GM23248 (cell line): ENCODE results near the gene TMEM163. TPM values are rescaled to one million over a fixed set of nuclear protein-coding genes. Genes with fewer than 3 reads are reported as not detected.
"Not testable (repeated sequence)": the region's sequence is repeated elsewhere in the genome, so short reads cannot be mapped to it uniquely, and the experiment has no call there.

Source experiments
- DNase-seq: peaks from one replicate; pipeline ENCODE4 v3.0.0-alpha.2; 2015
- H2AFZ ChIP-seq: fragments of 200-600 bp; sonication (generic); 2 replicates; pipeline ENCODE4 v1.6.1; 2016; ENCODE audit warnings: antibody characterized with exemption
- H3F3A ChIP-seq: fragments of 200-600 bp; sonication (generic); 2 replicates; pipeline ENCODE4 v1.6.1; 2016; ENCODE audit warnings: mild to moderate bottlenecking, antibody characterized with exemption, mixed run types; ENCODE audit not compliant: insufficient read depth
- H3K27ac ChIP-seq: fragments of 200-600 bp; sonication (generic); 2 replicates; pipeline ENCODE4 v1.5.1; 2016; ENCODE audit warnings: mild to moderate bottlenecking
- H3K27me3 ChIP-seq: fragments of 200-600 bp; sonication (generic); replicated peaks from 2 replicates; pipeline ENCODE4 v1.6.1; 2016; ENCODE audit warnings: mild to moderate bottlenecking; ENCODE audit not compliant: insufficient read depth
- H3K36me3 ChIP-seq: fragments of 200-600 bp; sonication (generic); 2 replicates; pipeline ENCODE4 v1.6.1; 2016; ENCODE audit warnings: low read depth, mild to moderate bottlenecking
- H3K4me1 ChIP-seq: fragments of 200-600 bp; sonication (generic); 2 replicates; pipeline ENCODE4 v1.6.1; 2016; ENCODE audit warnings: mild to moderate bottlenecking; ENCODE audit not compliant: insufficient read depth
- H3K4me2 ChIP-seq: fragments of 200-600 bp; sonication (generic); one replicate; pipeline ENCODE4 v1.6.1; 2016; ENCODE audit warnings: mild to moderate bottlenecking; ENCODE audit not compliant: unreplicated experiment
- H3K4me3 ChIP-seq: fragments of 200-600 bp; sonication (generic); 2 replicates; pipeline ENCODE4 v1.5.1; 2016; ENCODE audit warnings: mild to moderate bottlenecking
- H3K79me2 ChIP-seq: fragments of 200-600 bp; sonication (generic); 2 replicates; pipeline ENCODE4 v1.6.1; 2016; ENCODE audit warnings: mild to moderate bottlenecking; ENCODE audit not compliant: insufficient read depth
- H3K9ac ChIP-seq: fragments of 200-600 bp; sonication (generic); 2 replicates; pipeline ENCODE4 v1.6.1; 2016; ENCODE audit warnings: mild to moderate bottlenecking
- H3K9me2 ChIP-seq: fragments of 200-600 bp; sonication (generic); 2 replicates; pipeline ENCODE4 v1.6.1; 2016; ENCODE audit warnings: mixed run types, mild to moderate bottlenecking, moderate library complexity; ENCODE audit not compliant: insufficient read depth
- H3K9me3 ChIP-seq: fragments of 200-600 bp; sonication (generic); one replicate; pipeline ENCODE4 v1.6.1; 2017; ENCODE audit warnings: low read depth
- H4K20me1 ChIP-seq: fragments of 200-600 bp; sonication (generic); 2 replicates; pipeline ENCODE4 v1.6.0; 2016; ENCODE audit not compliant: insufficient read depth
- EZH2 ChIP-seq: fragments of 200-600 bp; sonication (generic); IDR thresholded peaks from 2 replicates; pipeline ENCODE4 v1.6.1; 2018; ENCODE audit warnings: antibody characterized with exemption, mild to moderate bottlenecking; ENCODE audit not compliant: insufficient read depth, poor library complexity, severe bottlenecking
- EZH2phosphoT487 ChIP-seq: fragments of 200-600 bp; sonication (generic); IDR thresholded peaks from 2 replicates; pipeline ENCODE4 v1.6.1; 2018; ENCODE audit warnings: antibody characterized with exemption, moderate library complexity, mild to moderate bottlenecking, low read depth; ENCODE audit not compliant: insufficient read depth
- WGBS, 2 experiments: methylation state at CpG; one replicate each; pipeline ENCODE4 v1.1.6; 2015 to 2017; ENCODE audit warnings: low lambda C conversion rate in 2 of 2, low coverage in 1 of 2; ENCODE audit errors: missing lambda C conversion rate in 2 of 2; 5-methylcytosine and 5-hydroxymethylcytosine counted together
- in situ Hi-C: fragments of 300-500 bp; cut with MboI; formaldehyde crosslinking; loops from 2 replicates; pipeline ENCODE4 v1.15.0; 2020
- polyA plus RNA-seq: library from polyadenylated mRNA; unstranded; fragments of >200 nt; fragmentation: Nextera tagmentation; extraction: Ambion mirVana; gene quantifications from 2 replicates; pipeline ENCODE4 v1.2.1, GENCODE V29; 2016
- total RNA-seq: library from RNA; depleted of rRNA; stranded (reverse); fragments of >200 nt; shearing (Covaris generic); gene quantifications from 2 replicates; pipeline ENCODE4 v1.2.3, GENCODE V29; 2014

TMEM163 gene
- total and polyA plus RNA-seq, 2 experiments from 2014 or later: not detected

- H3K79me2 ChIP-seq: no peaks in the 10 kb centered on the region
- H3K9me3 ChIP-seq: no peaks in the 10 kb centered on the region
- H3K4me3 ChIP-seq: no peak overlapping the region
- DNase-seq: no peak
- no peak overlapping the region for H3K27ac ChIP-seq
- 22 to 29% methylated on average over 4 of the region's 4 CpGs for WGBS, 2 experiments
- H3K27me3 ChIP-seq: peaks cover 3% of the 10 kb centered on the region; the same call in 1 of the 2 replicates
- no peaks in the 10 kb centered on the region for H3K4me1 ChIP-seq
- H3F3A ChIP-seq: no peaks in the 10 kb centered on the region
- H3K9me2 ChIP-seq: no peaks in the 10 kb centered on the region
- H4K20me1 ChIP-seq: no peaks in the 10 kb centered on the region
- H3K4me2 ChIP-seq: no peak overlapping the region
- no peak overlapping the region for H2AFZ ChIP-seq
- TF ChIP-seq EZH2: no peak
- TF ChIP-seq EZH2phosphoT487: no peak
- no peaks in the 10 kb centered on the region for H3K36me3 ChIP-seq
- no peak overlapping the region for H3K9ac ChIP-seq
- in situ Hi-C loops: no loop called here
These were observed 205.9 kb downstream of the TMEM163 start for GRCh38 chr2:134512734-134513464.

DNA sequence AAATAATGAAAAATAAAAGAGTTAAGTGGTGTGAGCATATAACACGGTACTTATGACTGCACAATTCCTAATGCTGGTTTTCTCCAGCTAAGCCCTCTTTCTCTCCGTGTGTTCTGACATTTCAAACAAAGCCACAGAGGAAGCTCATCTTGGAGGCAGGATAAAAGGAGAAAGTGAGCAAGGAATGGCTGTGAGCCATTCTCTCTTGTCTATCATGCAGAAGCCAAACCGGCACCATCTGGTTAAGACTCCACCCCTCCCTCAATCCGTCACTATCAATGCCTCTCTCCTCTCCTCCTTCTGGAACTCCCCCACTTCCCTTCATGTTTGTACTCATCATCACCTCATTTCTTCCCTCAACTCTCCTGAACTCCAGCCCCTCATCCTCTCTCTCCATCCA, 210.4 kb downstream of the TMEM163 start:
- H3K36me3 ChIP-seq: no peaks in the 10 kb centered on the region
- H3K9me3 ChIP-seq: no peaks in the 10 kb centered on the region
- in situ Hi-C loops: no loop called here
- no peaks in the 10 kb centered on the region for H3F3A ChIP-seq
- no peaks in the 10 kb centered on the region for H3K79me2 ChIP-seq
- H3K27me3 ChIP-seq: peaks cover 3% of the 10 kb centered on the region; the same call in 1 of the 2 replicates
- H3K9me2 ChIP-seq: no peaks in the 10 kb centered on the region
- no peak overlapping the region for H3K9ac ChIP-seq
- WGBS, 2 experiments: 1 to 4% methylated on average over 4 of the region's 4 CpGs
- TF ChIP-seq EZH2 (no peak), EZH2phosphoT487 (no peak)
- H3K27ac ChIP-seq: no peak overlapping the region
- H3K4me3 ChIP-seq: no peak overlapping the region
- no peak overlapping the region for H2AFZ ChIP-seq
- H3K4me2 ChIP-seq: no peak overlapping the region
- H4K20me1 ChIP-seq: no peaks in the 10 kb centered on the region
- H3K4me1 ChIP-seq: no peaks in the 10 kb centered on the region
- DNase-seq: no peak

GRCh38 chr2:134507697-134508096, 211.1 kb downstream of the TMEM163 start:
- H3F3A ChIP-seq: no peaks in the 10 kb centered on the region
- peaks cover 3% of the 10 kb centered on the region; the same call in 1 of the 2 replicates for H3K27me3 ChIP-seq
- no peaks in the 10 kb centered on the region for H3K36me3 ChIP-seq
- 18 to 36% methylated on average over 1 of the region's 1 CpG for WGBS, 2 experiments
- H4K20me1 ChIP-seq: no peaks in the 10 kb centered on the region
- TF ChIP-seq EZH2phosphoT487: no peak
- no peak for TF ChIP-seq EZH2
- H3K9me3 ChIP-seq: no peaks in the 10 kb centered on the region
- no peak for DNase-seq
- H3K27ac ChIP-seq: no peak overlapping the region
- no peak overlapping the region for H3K9ac ChIP-seq
- no peaks in the 10 kb centered on the region for H3K4me1 ChIP-seq
- H3K79me2 ChIP-seq: no peaks in the 10 kb centered on the region
- H3K4me2 ChIP-seq: no peak overlapping the region
- in situ Hi-C loops: no loop called here
- H3K4me3 ChIP-seq: no peak overlapping the region
- no peak overlapping the region for H2AFZ ChIP-seq
- no peaks in the 10 kb centered on the region for H3K9me2 ChIP-seq

- H3K4me2 ChIP-seq, H3K9me2 ChIP-seq, H3K27me3 ChIP-seq, in situ Hi-C loops, H3F3A ChIP-seq, DNase-seq, H3K9me3 ChIP-seq, H3K36me3 ChIP-seq, H4K20me1 ChIP-seq, H2AFZ ChIP-seq, H3K4me1 ChIP-seq, H3K27ac ChIP-seq, H3K4me3 ChIP-seq, H3K79me2 ChIP-seq, H3K9ac ChIP-seq: not testable (repeated sequence)
- 60 to 63% methylated on average over 8 of the region's 8 CpGs for WGBS, 2 experiments
These were observed 211.6 kb downstream of the TMEM163 start for GRCh38 chr2:134507159-134507558.
